Trophoblast cell (in vitro differentiated cells and primary cell): ENCODE results near the gene PGAP1.

ENCODE experiments used
- DNase-seq, 2 donors: peaks; one replicate each; pipeline ENCODE4 v3.0.0-alpha.2; 2016
- H2AFZ ChIP-seq: 2 replicates; pipeline ENCODE4 v1.6.1; 2013; ENCODE audit warnings: low read length, moderate library complexity, mild to moderate bottlenecking; ENCODE audit not compliant: insufficient read depth, poor library complexity
- H2AK5ac ChIP-seq: 2 replicates; pipeline ENCODE4 v1.6.1; 2013; ENCODE audit warnings: mild to moderate bottlenecking, low read length
- H2BK120ac ChIP-seq: 2 replicates; pipeline ENCODE4 v1.6.1; 2013; ENCODE audit warnings: low read length, mild to moderate bottlenecking, moderate library complexity; ENCODE audit not compliant: insufficient read depth, poor library complexity
- H2BK12ac ChIP-seq: 2 replicates; pipeline ENCODE4 v1.6.1; 2013; ENCODE audit warnings: mild to moderate bottlenecking, low read length, moderate library complexity
- H2BK5ac ChIP-seq: 2 replicates; pipeline ENCODE4 v1.6.1; 2013; ENCODE audit warnings: low read length, low read depth, moderate library complexity, mild to moderate bottlenecking; ENCODE audit not compliant: poor library complexity
- H3K14ac ChIP-seq: 2 replicates; pipeline ENCODE4 v1.6.1; 2013; ENCODE audit warnings: mild to moderate bottlenecking, low read length
- H3K18ac ChIP-seq: 2 replicates; pipeline ENCODE4 v1.6.1; 2013; ENCODE audit warnings: mild to moderate bottlenecking, low read length
- H3K23ac ChIP-seq: 2 replicates; pipeline ENCODE4 v1.6.1; 2013; ENCODE audit warnings: low read length
- H3K27ac ChIP-seq: 2 replicates; pipeline ENCODE4 v1.5.1; 2013; ENCODE audit warnings: low read depth, mild to moderate bottlenecking, inconsistent platforms, low read length, moderate library complexity
- H3K27me3 ChIP-seq: 2 replicates; pipeline ENCODE4 v1.6.1; 2013; ENCODE audit warnings: inconsistent platforms, mild to moderate bottlenecking, low read length, moderate library complexity; ENCODE audit not compliant: insufficient read depth
- H3K36me3 ChIP-seq, 2 experiments: 1 replicate in 1 of 2; 2 replicates in 1 of 2; pipeline ENCODE4 v1.6.1; 2013; ENCODE audit warnings: low read length in 2 of 2, mild to moderate bottlenecking in 2 of 2, moderate library complexity in 1 of 2; ENCODE audit not compliant: insufficient read depth in 2 of 2, control insufficient read depth in 1 of 2
- H3K4ac ChIP-seq: 2 replicates; pipeline ENCODE4 v1.6.1; 2013; ENCODE audit warnings: low read depth, mild to moderate bottlenecking, low read length, moderate library complexity
- H3K4me1 ChIP-seq, 2 experiments: 1 replicate in 1 of 2; 2 replicates in 1 of 2; pipeline ENCODE4 v1.6.1; 2013; ENCODE audit warnings: low read length in 2 of 2, mild to moderate bottlenecking in 2 of 2, moderate library complexity in 1 of 2; ENCODE audit not compliant: insufficient read depth in 2 of 2, control insufficient read depth in 1 of 2
- H3K4me2 ChIP-seq: 2 replicates; pipeline ENCODE4 v1.6.1; 2013; ENCODE audit warnings: inconsistent platforms, mild to moderate bottlenecking, low read length, moderate library complexity
- H3K4me3 ChIP-seq: 2 replicates; pipeline ENCODE4 v1.5.1; 2013; ENCODE audit warnings: mild to moderate bottlenecking, low read depth, low read length, inconsistent platforms
- H3K79me1 ChIP-seq: one replicate; pipeline ENCODE4 v1.6.1; 2013; ENCODE audit warnings: low read length
- H3K79me2 ChIP-seq: 2 replicates; pipeline ENCODE4 v1.6.1; 2013; ENCODE audit warnings: low read length, mild to moderate bottlenecking; ENCODE audit not compliant: control insufficient read depth, insufficient read depth, poor library complexity
- H3K9ac ChIP-seq: 2 replicates; pipeline ENCODE4 v1.6.1; 2013; ENCODE audit warnings: mild to moderate bottlenecking, low read length
- H3K9me3 ChIP-seq: 2 replicates; pipeline ENCODE4 v1.6.1; 2013; ENCODE audit warnings: low read depth, mild to moderate bottlenecking, control low read depth, inconsistent platforms, low read length; ENCODE audit not compliant: insufficient read depth
- H4K12ac ChIP-seq: 2 replicates; pipeline ENCODE4 v1.6.1; 2013; ENCODE audit warnings: low read depth, mild to moderate bottlenecking, low read length, moderate library complexity
- H4K8ac ChIP-seq: 2 replicates; pipeline ENCODE4 v1.6.1; 2013; ENCODE audit warnings: low read depth, mild to moderate bottlenecking, low read length, moderate library complexity
- H4K91ac ChIP-seq: one replicate; pipeline ENCODE4 v1.6.1; 2013; ENCODE audit warnings: low read depth, mild to moderate bottlenecking, low read length, moderate library complexity
- WGBS: extraction: QIAGEN DNeasy Blood & Tissue Kit; methylation state at CpG from one replicate; pipeline ENCODE4 v1.1.7; 2013; ENCODE audit warnings: missing lambda C conversion rate; ENCODE audit not compliant: insufficient read length, insufficient coverage; ENCODE audit errors: extremely low coverage; 5-methylcytosine and 5-hydroxymethylcytosine counted together

Gene PGAP1

DNA sequence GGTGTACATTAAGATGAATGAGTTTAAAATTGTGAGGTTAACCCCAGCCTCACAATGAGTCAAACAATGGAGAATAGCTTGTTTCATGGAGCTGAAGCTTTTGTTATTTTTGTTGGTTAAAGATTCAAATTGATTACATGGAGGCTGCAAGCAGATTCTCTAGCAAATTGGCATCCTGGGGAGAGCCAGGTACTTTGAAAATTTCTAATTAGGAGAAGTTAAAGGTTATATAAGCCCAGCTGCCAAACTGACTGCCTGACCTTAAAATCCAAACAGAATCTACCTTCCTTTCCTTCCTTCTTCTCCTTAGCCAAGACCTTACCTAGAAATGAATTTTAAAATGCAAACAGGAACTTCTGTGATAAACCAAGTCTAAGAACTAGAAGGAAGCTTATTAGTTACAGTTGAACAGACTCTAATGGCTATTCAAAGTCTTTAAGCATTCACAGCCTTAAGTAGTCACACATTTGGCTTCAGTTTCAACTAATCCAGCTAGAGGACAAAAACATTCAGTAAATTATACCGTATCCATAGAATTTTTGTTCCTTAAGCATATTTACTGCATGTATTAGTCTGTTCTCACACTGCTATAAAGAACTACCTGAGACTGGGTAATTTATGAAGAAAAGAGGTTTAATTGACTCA is 31.5 kb upstream of the PGAP1 start:
- H3K9me3 ChIP-seq: no peaks in the 10 kb centered on the region
- no peak overlapping the region for H3K27ac ChIP-seq
- H2BK12ac ChIP-seq: no peak overlapping the region
- no CpG with 5 or more reads among the region's 1 CpG for WGBS
- no peaks in the 10 kb centered on the region for H3K27me3 ChIP-seq
- no peak overlapping the region for H2BK120ac ChIP-seq
- H3K4me3 ChIP-seq: no peak overlapping the region
- no peak overlapping the region for H3K23ac ChIP-seq
- no peak overlapping the region for H3K9ac ChIP-seq
- H2AK5ac ChIP-seq: no peak overlapping the region
- DNase-seq: no peak
- H3K79me1 ChIP-seq: no peaks in the 10 kb centered on the region
- H3K14ac ChIP-seq: no peak overlapping the region
- no peaks in the 10 kb centered on the region for H3K36me3 ChIP-seq
- no peak overlapping the region for H4K8ac ChIP-seq
- no peaks in the 10 kb centered on the region for H3K4me1 ChIP-seq
- H2AFZ ChIP-seq: no peak overlapping the region
- no peak overlapping the region for H4K91ac ChIP-seq
- H3K79me2 ChIP-seq: no peaks in the 10 kb centered on the region
- H3K4ac ChIP-seq: no peak overlapping the region
- H2BK5ac ChIP-seq: no peak overlapping the region
- no peak overlapping the region for H4K12ac ChIP-seq
- H3K4me2 ChIP-seq: no peak overlapping the region
- H3K18ac ChIP-seq: no peak overlapping the region

DNA sequence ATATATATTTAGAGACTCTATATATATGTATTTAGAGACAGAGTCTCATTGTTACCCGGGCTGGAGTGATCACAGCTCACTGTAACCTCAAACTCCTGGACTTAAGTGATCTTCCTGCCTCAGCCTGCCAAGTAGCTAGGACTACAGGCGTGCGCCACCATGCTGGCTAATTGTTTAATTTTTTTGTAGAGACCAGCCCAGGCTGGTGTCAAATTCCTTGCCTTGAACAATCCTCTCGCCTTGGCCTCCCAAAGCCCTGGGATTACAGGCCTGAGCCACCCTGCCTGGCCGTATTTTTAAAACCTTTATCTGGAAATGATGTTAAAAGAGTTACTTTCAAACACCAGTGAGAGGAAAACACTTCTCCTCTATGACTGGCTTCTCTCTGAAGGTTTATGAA is 30.9 kb upstream of the PGAP1 start:
- Histone ChIP-seq H2AK5ac (no peak overlapping the region), H3K4me1 (no peaks in the 10 kb centered on the region), H3K27ac (no peak overlapping the region), H3K36me3 (no peaks in the 10 kb centered on the region), H4K91ac (no peak overlapping the region), H3K18ac (no peak overlapping the region), H3K4me2 (no peak overlapping the region), H2BK120ac (no peak overlapping the region), H2BK12ac (no peak overlapping the region), H2BK5ac (no peak overlapping the region), H4K8ac (no peak overlapping the region), H3K9ac (no peak overlapping the region), H3K79me2 (no peaks in the 10 kb centered on the region), H3K79me1 (no peaks in the 10 kb centered on the region), H3K27me3 (no peaks in the 10 kb centered on the region), H3K23ac (no peak overlapping the region), H3K4me3 (no peak overlapping the region), H3K9me3 (no peaks in the 10 kb centered on the region), H4K12ac (no peak overlapping the region), H3K14ac (no peak overlapping the region), H3K4ac (no peak overlapping the region), H2AFZ (no peak overlapping the region)
- whole genome bisulfite sequencing: no CpG with 5 or more reads among the region's 5 CpGs
- no peak for DNase-seq

- Histone ChIP-seq H3K9ac (no peak overlapping the region), H4K91ac (no peak overlapping the region), H2AFZ (no peak overlapping the region), H2BK120ac (no peak overlapping the region), H3K27me3 (no peaks in the 10 kb centered on the region), H3K27ac (no peak overlapping the region), H3K79me2 (no peaks in the 10 kb centered on the region), H3K4ac (no peak overlapping the region), H3K9me3 (no peaks in the 10 kb centered on the region), H2BK12ac (no peak overlapping the region), H4K12ac (no peak overlapping the region), H3K4me2 (no peak overlapping the region), H2AK5ac (no peak overlapping the region), H3K23ac (no peak overlapping the region), H3K79me1 (no peaks in the 10 kb centered on the region), H3K36me3 (no peaks in the 10 kb centered on the region), H3K4me3 (no peak overlapping the region), H4K8ac (no peak overlapping the region), H3K4me1 (no peaks in the 10 kb centered on the region), H3K14ac (no peak overlapping the region), H2BK5ac (no peak overlapping the region), H3K18ac (no peak overlapping the region)
- no peak for DNase-seq
- WGBS: no CpG with 5 or more reads among the region's 6 CpGs
Measured at GRCh38 chr2:196956069-196956468, 29.6 kb upstream of the PGAP1 start.

DNA sequence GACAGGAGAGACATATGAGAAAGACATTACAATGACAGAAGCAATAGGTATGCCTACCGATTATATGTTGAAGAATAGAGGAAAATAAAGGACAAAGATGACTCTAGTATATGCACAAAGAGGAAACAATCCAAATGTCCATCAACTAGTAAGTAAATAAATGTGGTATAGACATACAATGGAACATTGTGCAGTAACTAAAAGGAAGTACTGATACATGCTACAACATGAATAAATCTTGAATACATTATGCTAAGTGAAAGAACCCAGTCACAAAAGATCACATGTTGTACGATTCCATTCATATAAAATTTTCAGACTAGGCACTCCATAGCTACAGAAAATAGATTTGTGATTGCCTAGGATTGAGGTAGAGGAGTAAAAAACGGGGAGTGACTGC is 28.5 kb upstream of the PGAP1 start:
- H3K14ac ChIP-seq: no peak overlapping the region
- no peaks in the 10 kb centered on the region for H3K4me1 ChIP-seq
- no peaks in the 10 kb centered on the region for H3K79me2 ChIP-seq
- no peak overlapping the region for H3K23ac ChIP-seq
- H2BK120ac ChIP-seq: no peak overlapping the region
- H3K4me2 ChIP-seq: no peak overlapping the region
- no peak overlapping the region for H4K8ac ChIP-seq
- no peaks in the 10 kb centered on the region for H3K27me3 ChIP-seq
- no peak overlapping the region for H2BK12ac ChIP-seq
- H3K4me3 ChIP-seq: no peak overlapping the region
- H3K9me3 ChIP-seq: no peaks in the 10 kb centered on the region
- H3K9ac ChIP-seq: no peak overlapping the region
- H4K12ac ChIP-seq: no peak overlapping the region
- no CpG with 5 or more reads among the region's 3 CpGs for WGBS
- H3K36me3 ChIP-seq: no peaks in the 10 kb centered on the region
- H4K91ac ChIP-seq: no peak overlapping the region
- no peak overlapping the region for H3K27ac ChIP-seq
- no peak overlapping the region for H3K4ac ChIP-seq
- H3K18ac ChIP-seq: no peak overlapping the region
- no peak overlapping the region for H2AFZ ChIP-seq
- no peak overlapping the region for H2AK5ac ChIP-seq
- no peaks in the 10 kb centered on the region for H3K79me1 ChIP-seq
- no peak for DNase-seq
- H2BK5ac ChIP-seq: no peak overlapping the region
